K562 (cell line): ENCODE results near the gene CFAP54. TPM values are rescaled to one million over a fixed set of nuclear protein-coding genes. Genes with fewer than 3 reads are reported as not detected.
"Not testable (repeated sequence)": the region's sequence is repeated elsewhere in the genome, so short reads cannot be mapped to it uniquely, and the experiment has no call there.

Source experiments
- ATAC-seq: fragments of 200-7000 bp; cut with Tn5 transposase; 3 replicates; pipeline ENCODE4 v1.9.1; 2020; ENCODE audit warnings: moderate library complexity
- BruUV-seq: library from RNA; stranded (reverse); fragments of 400-500 nt; replicated peaks from 2 replicates; lab custom pipeline; 2021; lab: Mats Ljungman, UMichigan
- CTCF ChIA-PET: fragments of 300-600 bp; formaldehyde crosslinking; extraction: SDS; loops from one replicate; lab custom pipeline; 2021; ENCODE audit warnings: low intra/inter-chr PET ratio; lab: Yijun Ruan, JAX
- POLR2A ChIA-PET: fragments of 300-600, 350-650 bp; sonication (Branson Sonifier 250); formaldehyde crosslinking; extraction: SDS; loops from one replicate; lab custom pipeline; 2021; ENCODE audit warnings: antibody characterized with exemption, inconsistent platforms; lab: Yijun Ruan, JAX
- DNase-seq, 4 experiments: peaks; one replicate each; pipeline versions ENCODE4 v3.0.0 to v3.0.0-alpha.2; 2011 to 2018; ENCODE audit warnings: low spot score in 3 of 4, mixed read lengths in 3 of 4; ENCODE audit errors: extremely low read depth in 1 of 4
- FAIRE-seq: peaks from 2 replicates; lab custom pipeline; 2011; peaks lifted over from hg19 to GRCh38; lab: Jason Lieb, UNC
- H2AFZ ChIP-seq: 2 replicates; pipeline ENCODE4 v1.6.0; 2011; ENCODE audit warnings: low read depth, low read length, control low read depth, inconsistent platforms
- H3K27ac ChIP-seq: fragments of 200-600 bp; 3 replicates; pipeline ENCODE4 v1.8.0; 2011; ENCODE audit warnings: low read depth, mild to moderate bottlenecking, control low read depth, inconsistent platforms, low read length, moderate library complexity, mixed read lengths; ENCODE audit errors: extremely low read depth
- H3K27me3 ChIP-seq, 2 experiments: fragments of 300-600 bp in 1 of 2; 2 replicates in 1 of 2; 3 replicates in 1 of 2; pipeline versions ENCODE4 v1.6.0 to v1.8.0; 2011; ENCODE audit warnings: inconsistent platforms in 2 of 2, low read length in 2 of 2, mild to moderate bottlenecking in 1 of 2, mixed read lengths in 1 of 2, moderate library complexity in 1 of 2; ENCODE audit not compliant: control insufficient read depth in 2 of 2, insufficient read depth in 2 of 2
- H3K36me3 ChIP-seq: fragments of 300-600 bp; 3 replicates; pipeline ENCODE4 v1.8.0; 2011; ENCODE audit warnings: mild to moderate bottlenecking, low read length, inconsistent platforms; ENCODE audit not compliant: control insufficient read depth, insufficient read depth
- H3K4me1 ChIP-seq, 2 experiments: fragments of 200-600 bp in 1 of 2; replicated peaks in 1 of 2; 2 replicates in 1 of 2; 3 replicates in 1 of 2; pipeline versions ENCODE4 v1.5.1 to v1.8.0; 2011; ENCODE audit warnings: inconsistent platforms in 2 of 2, low read length in 2 of 2, mild to moderate bottlenecking in 1 of 2, mixed read lengths in 1 of 2, moderate library complexity in 1 of 2; ENCODE audit not compliant: control insufficient read depth in 2 of 2, insufficient read depth in 2 of 2
- H3K4me2 ChIP-seq: 2 replicates; pipeline ENCODE4 v1.6.1; 2011; ENCODE audit warnings: low read length, control low read depth, inconsistent platforms, mixed read lengths; ENCODE audit not compliant: insufficient read depth
- H3K4me3 ChIP-seq: fragments of 200-600 bp; sonication (generic), shearing (Covaris generic); 2 replicates; pipeline ENCODE4 v1.5.1; 2016; ENCODE audit warnings: control low read depth, inconsistent platforms
- H3K79me2 ChIP-seq: fragments of 200-600 bp; 3 replicates; pipeline ENCODE4 v1.8.0; 2011; ENCODE audit warnings: low read length, inconsistent platforms; ENCODE audit not compliant: control insufficient read depth, insufficient read depth
- H3K9ac ChIP-seq, 2 experiments: 2 replicates each; pipeline versions ENCODE4 v1.6.0 to v1.6.1; 2011; ENCODE audit warnings: low read depth in 2 of 2, low read length in 2 of 2, control low read depth in 1 of 2, inconsistent platforms in 1 of 2, mild to moderate bottlenecking in 1 of 2, mixed read lengths in 1 of 2; ENCODE audit not compliant: insufficient read depth in 1 of 2
- H3K9me1 ChIP-seq: one replicate; pipeline ENCODE4 v1.6.0; 2011; ENCODE audit warnings: inconsistent platforms, mild to moderate bottlenecking, low read length, moderate library complexity; ENCODE audit not compliant: control insufficient read depth, insufficient read depth
- H3K9me3 ChIP-seq: replicated peaks from 2 replicates; pipeline ENCODE4 v1.5.1; 2011; ENCODE audit warnings: low read depth, low read length, inconsistent platforms; ENCODE audit not compliant: control insufficient read depth, insufficient read depth
- H4K20me1 ChIP-seq: replicated peaks from 2 replicates; pipeline ENCODE4 v1.6.1; 2011; ENCODE audit warnings: low read length, inconsistent platforms, mixed read lengths; ENCODE audit not compliant: control insufficient read depth, insufficient read depth
- HDAC3 ChIP-seq: fragments of 450-650 bp; IDR thresholded peaks from 2 replicates; pipeline ENCODE4 v1.6.1; 2018; ENCODE audit warnings: borderline replicate concordance, mild to moderate bottlenecking, moderate library complexity; ENCODE audit not compliant: partially characterized antibody
- MTA1 ChIP-seq: fragments of 450-650 bp; IDR thresholded peaks from 2 replicates; pipeline ENCODE4 v1.6.1; 2017; ENCODE audit warnings: borderline replicate concordance
- NR4A1 ChIP-seq, 2 experiments: fragments of 250-450 bp in 1 of 2; fragments of 450-650 bp in 1 of 2; sonication (Bioruptor Pico) in 1 of 2; IDR thresholded peaks; 2 replicates each; pipeline versions ENCODE4 v1.4.0 to v1.6.1; 2016 to 2020; ENCODE audit warnings: mild to moderate bottlenecking in 2 of 2, missing compliant biosample characterization in 1 of 2, missing genetic modification characterization in 1 of 2, moderate library complexity in 1 of 2
- PHB2 ChIP-seq: fragments of 450-650 bp; IDR thresholded peaks from 2 replicates; pipeline ENCODE4 v1.6.1; 2017; ENCODE audit warnings: low read depth
- PHF8 ChIP-seq: fragments of 200-600 bp; sonication (generic); IDR thresholded peaks from 2 replicates; pipeline ENCODE4 v1.6.1; 2012; ENCODE audit warnings: mixed run types, mild to moderate bottlenecking, inconsistent platforms, low read length, moderate library complexity, borderline replicate concordance
- RBM25 ChIP-seq: fragments of 200-400 bp; formaldehyde crosslinking; IDR thresholded peaks from 2 replicates; pipeline ENCODE4 v1.6.1; 2018; ENCODE audit warnings: low read length, low read depth, moderate library complexity; ENCODE audit not compliant: severe bottlenecking
- STAT5A ChIP-seq: IDR thresholded peaks from 2 replicates; pipeline ENCODE4 v1.6.1; 2012; ENCODE audit warnings: low read length, inconsistent platforms, borderline replicate concordance
- TAF15 ChIP-seq: fragments of 200-400 bp; formaldehyde crosslinking; IDR thresholded peaks from 2 replicates; pipeline ENCODE4 v1.6.1; 2017; ENCODE audit warnings: mild to moderate bottlenecking, low read depth, low read length, moderate library complexity
- TCF3 ChIP-seq: sonication (generic); formaldehyde crosslinking; IDR thresholded peaks from 2 replicates; pipeline ENCODE4 v1.4.0; 2020; ENCODE audit warnings: mild to moderate bottlenecking, missing genetic modification reagents
- TEAD4 ChIP-seq, 2 experiments: sonication (generic) in 1 of 2; formaldehyde crosslinking in 1 of 2; IDR thresholded peaks; 2 replicates each; pipeline versions ENCODE4 v1.6.1 to v1.8.0; 2012 to 2022; ENCODE audit warnings: borderline replicate concordance in 1 of 2, inconsistent platforms in 1 of 2, low read length in 1 of 2, mild to moderate bottlenecking in 1 of 2, missing genetic modification reagents in 1 of 2
- ZNF263 ChIP-seq: sonication (generic); formaldehyde crosslinking; IDR thresholded peaks from 2 replicates; pipeline ENCODE4 v1.8.0; 2022; ENCODE audit warnings: mild to moderate bottlenecking, missing genetic modification reagents, borderline replicate concordance
- ZNF282 ChIP-seq: sonication (generic); formaldehyde crosslinking; IDR thresholded peaks from 2 replicates; pipeline ENCODE4 v1.8.1; 2023; ENCODE audit warnings: missing genetic modification reagents
- WGBS: fragments of 100-300 bp; shearing (Covaris generic); methylation state at CpG from one replicate; pipeline ENCODE4 v1.1.6; 2016; ENCODE audit warnings: low coverage, mixed read lengths; ENCODE audit not compliant: insufficient coverage; ENCODE audit errors: missing lambda C conversion rate; 5-methylcytosine and 5-hydroxymethylcytosine counted together
- in situ Hi-C: fragments of 300-500 bp; cut with MboI; formaldehyde crosslinking; loops from 4 replicates; pipeline ENCODE4 v1.15.0; 2018; ENCODE audit warnings: inconsistent platforms, mixed read lengths
- intact Hi-C: fragments of 100-400 bp; cut with micrococcal nuclease; formaldehyde crosslinking; loops from 2 replicates; pipeline ENCODE4 v1.14.2; 2022
- polyA plus RNA-seq, 8 experiments: library from polyadenylated mRNA; depleted of rRNA in 4 of 8; stranded (reverse) in 5 of 8; unstranded in 3 of 8; fragments of >200 nt; fragmentation: Nextera tagmentation in 2 of 8; fragmentation: Illumina TruSeq in 1 of 8; extraction: Ambion mirVana in 2 of 8; extraction: Trizol in 1 of 8; gene quantifications; 2 replicates each; pipeline versions ENCODE4 v1.2.1 to v1.2.3, GENCODE V29; 2011 to 2014; ENCODE audit warnings: inconsistent platforms in 1 of 8, missing spikeins in 1 of 8
- total RNA-seq, 7 experiments: library from RNA; depleted of rRNA in 6 of 7; stranded (reverse); fragments of >200 nt in 6 of 7; fragmentation: Illumina TruSeq in 2 of 7; extraction: Trizol in 2 of 7; gene quantifications; 2 replicates each; pipeline versions ENCODE4 v1.2.1 to v1.2.3, GENCODE V29; 2011 to 2021; ENCODE audit warnings: low replicate concordance in 1 of 7

The CFAP54 gene
- total and polyA plus RNA-seq, 9 of the 15 experiments (the other 6 are each of a cell fraction or from before 2014, with no cell fraction given), result 0.03 to 0.23 (median 0.10) TPM; not detected in 3

DNA sequence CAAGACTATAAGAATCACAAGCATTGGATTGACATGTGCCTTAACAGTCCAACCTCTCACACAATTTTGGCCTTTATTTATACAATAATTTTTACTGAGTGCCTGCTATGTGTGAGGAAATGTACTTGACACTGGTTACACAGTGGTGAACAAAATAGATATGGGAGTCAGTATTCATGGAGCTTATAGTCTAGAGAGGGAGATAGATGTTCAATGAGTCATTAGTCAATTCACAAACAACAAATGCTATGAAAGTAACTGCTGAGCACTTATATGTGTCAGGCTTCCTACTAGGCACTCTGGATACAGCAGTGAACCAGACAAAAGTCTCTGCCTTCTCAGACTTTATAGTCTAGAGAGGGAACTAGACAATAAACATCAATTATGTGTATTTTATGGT lies 3.7 kb downstream of the CFAP54 start:
- Histone ChIP-seq H3K9me1 (no peaks in the 10 kb centered on the region), H3K79me2 (no peaks in the 10 kb centered on the region), H3K4me2 (no peak overlapping the region), H3K27ac (no peak overlapping the region), H3K4me3 (no peak overlapping the region), H3K9me3 (no peaks in the 10 kb centered on the region), H2AFZ (no peak overlapping the region), H3K4me1 (peaks cover 3 to 8% of the 10 kb centered on the region in 2 experiments; a peak in 3 of 5 replicates), H3K27me3 (no peaks in the 10 kb centered on the region), H4K20me1 (no peaks in the 10 kb centered on the region), H3K36me3 (no peaks in the 10 kb centered on the region), H3K9ac (no peak overlapping the region)
- intact Hi-C loops, result no loop called here
- no peak for ATAC-seq
- in situ Hi-C loops, result no loop called here
- CTCF ChIA-PET, result no interaction called here
- no peak for DNase-seq
- no peak for FAIRE-seq
- POLR2A ChIA-PET, result no interaction called here
- BruUV-seq, result no TSS peak
- TF ChIP-seq TAF15 (no peak), NR4A1 (CRISPR knock-in tag; IDR thresholded peaks at IDR 0.05) (no peak), NR4A1 (tag; IDR thresholded peaks at IDR 0.05) (no peak), ZNF263 (CRISPR knock-in tag) (no peak), STAT5A (no peak), PHF8 (no peak), PHB2 (no peak), HDAC3 (no peak), RBM25 (no peak), ZNF282 (no peak), TCF3 (CRISPR knock-in tag) (no peak), TEAD4 (IDR thresholded peaks at IDR 0.05; ENCODE audit: low read length) (no peak), TEAD4 (CRISPR knock-in tag; IDR thresholded peaks at IDR 0.05; ENCODE audit: borderline replicate concordance) (no peak), MTA1 (no peak)

DNA sequence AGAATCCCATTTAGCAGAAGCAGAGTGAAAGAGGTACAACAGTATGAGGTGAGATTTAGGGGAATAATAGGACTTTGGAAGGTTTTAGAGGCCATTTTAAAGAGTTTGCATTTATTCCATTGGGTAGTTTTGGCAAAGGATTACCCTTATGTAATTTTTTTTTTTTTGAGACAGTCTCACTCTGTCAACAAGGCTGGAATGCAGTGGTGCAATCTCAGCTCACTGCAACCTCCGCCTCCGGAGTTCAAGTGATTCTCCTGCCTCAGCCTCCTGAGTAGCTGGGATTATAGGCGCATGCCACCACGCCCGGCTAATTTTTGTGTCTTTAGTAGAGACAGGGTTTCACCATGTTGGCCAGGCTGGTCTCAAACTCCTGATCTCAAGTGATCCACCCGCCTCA lies 4.8 kb downstream of the CFAP54 start:
- ATAC-seq, H4K20me1 ChIP-seq, H3K9ac ChIP-seq, H3K9me3 ChIP-seq, H3K27ac ChIP-seq, in situ Hi-C loops, CTCF ChIA-PET, H3K79me2 ChIP-seq, FAIRE-seq, H2AFZ ChIP-seq, BruUV-seq, H3K4me1 ChIP-seq, H3K4me2 ChIP-seq, intact Hi-C loops, H3K9me1 ChIP-seq, DNase-seq, H3K4me3 ChIP-seq, H3K27me3 ChIP-seq, H3K36me3 ChIP-seq, POLR2A ChIA-PET: not testable (repeated sequence)
- WGBS, result 50% methylated on average over 6 of the region's 6 CpGs
